Karpas-422 (cell line): Measurements from ENCODE around the gene MED4. TPM values are rescaled to one million over a fixed set of nuclear protein-coding genes. Genes with fewer than 3 reads are reported as not detected.
"Not testable (repeated sequence)": the region's sequence is repeated elsewhere in the genome, so short reads cannot be mapped to it uniquely, and the experiment has no call there.

Experiments
- DNase-seq: peaks from one replicate; pipeline ENCODE4 v3.0.0-alpha.2; 2015
- H2AFZ ChIP-seq: fragments of 200-600 bp; sonication (generic); 2 replicates; pipeline ENCODE4 v1.6.1; 2014; ENCODE audit warnings: antibody characterized with exemption, low read length, mixed read lengths
- H3K27ac ChIP-seq: fragments of 200-600 bp; sonication (generic); 2 replicates; pipeline ENCODE4 v1.5.1; 2014; ENCODE audit warnings: mild to moderate bottlenecking, low read length, moderate library complexity
- H3K27me3 ChIP-seq: fragments of 200-600 bp; sonication (generic); 2 replicates; pipeline ENCODE4 v1.6.1; 2014; ENCODE audit warnings: low read length, mixed read lengths
- H3K36me3 ChIP-seq: fragments of 200-600 bp; sonication (generic); 2 replicates; pipeline ENCODE4 v1.6.1; 2014; ENCODE audit warnings: low read length, mixed read lengths; ENCODE audit not compliant: insufficient read depth
- H3K4me1 ChIP-seq: fragments of 200-600 bp; sonication (generic); 2 replicates; pipeline ENCODE4 v1.6.1; 2014; ENCODE audit warnings: mild to moderate bottlenecking, low read length, mixed read lengths
- H3K4me2 ChIP-seq: fragments of 200-600 bp; sonication (generic); 2 replicates; pipeline ENCODE4 v1.6.1; 2014; ENCODE audit warnings: low read length, low read depth, mild to moderate bottlenecking; ENCODE audit not compliant: poor library complexity, severe bottlenecking
- H3K4me3 ChIP-seq: fragments of 200-600 bp; sonication (generic); 2 replicates; pipeline ENCODE4 v1.5.1; 2014; ENCODE audit warnings: mild to moderate bottlenecking, antibody characterized with exemption, low read length, mixed read lengths
- H3K79me2 ChIP-seq: fragments of 200-600 bp; sonication (generic); 2 replicates; pipeline ENCODE4 v1.6.1; 2014; ENCODE audit warnings: mild to moderate bottlenecking, low read length, mixed read lengths
- H3K9ac ChIP-seq: fragments of 200-600 bp; sonication (generic); 2 replicates; pipeline ENCODE4 v1.6.0; 2014; ENCODE audit warnings: low read length
- H3K9me2 ChIP-seq: fragments of 200-600 bp; sonication (generic), shearing (Covaris generic); replicated peaks from 2 replicates; pipeline ENCODE4 v1.6.0; 2014; ENCODE audit warnings: mild to moderate bottlenecking, low read length, moderate library complexity; ENCODE audit not compliant: insufficient read depth
- H3K9me3 ChIP-seq: fragments of 300-700, 200-600 bp; sonication (generic); 2 replicates; pipeline ENCODE4 v1.6.1; 2014; ENCODE audit warnings: low read length, mixed read lengths
- H4K20me1 ChIP-seq: fragments of 200-600 bp; sonication (generic); 2 replicates; pipeline ENCODE4 v1.6.1; 2014; ENCODE audit warnings: mild to moderate bottlenecking, antibody characterized with exemption, low read length, low read depth; ENCODE audit not compliant: insufficient read depth
- total RNA-seq: library from RNA; depleted of rRNA; stranded (reverse); fragments of >200 nt; shearing (Covaris generic); gene quantifications from 2 replicates; pipeline ENCODE4 v1.2.3, GENCODE V29; 2014; ENCODE audit warnings: low replicate concordance

MED4 gene
- total RNA-seq, 1 experiment from 2014 or later, result 68.3 TPM

DNA sequence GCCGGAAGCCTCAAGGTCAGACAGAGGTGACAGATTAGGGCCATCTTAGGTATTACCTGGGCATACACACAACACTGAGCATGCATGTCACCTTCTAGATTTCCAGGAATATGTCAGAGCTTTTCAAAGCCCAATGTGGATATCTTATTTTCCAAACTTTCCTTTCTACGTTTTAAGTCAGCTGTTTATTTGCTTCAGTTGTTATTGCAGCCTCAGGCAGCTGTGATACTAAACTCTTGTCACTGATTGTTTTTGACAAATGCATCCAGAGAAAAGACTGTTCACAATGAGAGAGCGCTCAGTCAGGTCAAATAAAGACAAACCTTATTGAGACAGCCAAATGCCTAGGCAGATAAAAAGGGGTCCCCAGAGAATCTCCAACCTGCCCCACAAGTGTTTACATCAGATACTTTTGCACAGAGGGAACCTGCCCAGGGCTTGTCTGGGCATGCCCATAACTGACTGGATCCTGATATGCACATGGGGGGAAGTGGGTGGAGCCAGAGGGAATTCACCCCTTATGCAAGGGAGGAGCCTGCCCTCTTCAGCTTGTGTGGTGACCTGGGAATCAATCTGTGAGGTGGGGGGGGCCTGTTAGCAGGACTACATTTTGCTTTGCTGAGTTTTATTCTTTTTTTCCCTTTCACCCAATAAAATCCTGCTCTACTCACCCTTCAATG, 28.5 kb downstream of the MED4 start:
- no peak for DNase-seq
- H3K9me3 ChIP-seq, result peaks cover 14% of the 10 kb centered on the region
- no peak overlapping the region for H3K9ac ChIP-seq
- H3K36me3 ChIP-seq, result peaks cover 52% of the 10 kb centered on the region
- H3K79me2 ChIP-seq, result peaks cover 38% of the 10 kb centered on the region
- no peaks in the 10 kb centered on the region for H3K9me2 ChIP-seq
- H2AFZ ChIP-seq, result no peak overlapping the region
- no peak overlapping the region for H3K4me2 ChIP-seq
- H4K20me1 ChIP-seq, result no peaks in the 10 kb centered on the region
- H3K27ac ChIP-seq, result no peak overlapping the region
- H3K27me3 ChIP-seq, result no peaks in the 10 kb centered on the region
- H3K4me1 ChIP-seq, result peaks cover 5% of the 10 kb centered on the region
- no peak overlapping the region for H3K4me3 ChIP-seq

DNA sequence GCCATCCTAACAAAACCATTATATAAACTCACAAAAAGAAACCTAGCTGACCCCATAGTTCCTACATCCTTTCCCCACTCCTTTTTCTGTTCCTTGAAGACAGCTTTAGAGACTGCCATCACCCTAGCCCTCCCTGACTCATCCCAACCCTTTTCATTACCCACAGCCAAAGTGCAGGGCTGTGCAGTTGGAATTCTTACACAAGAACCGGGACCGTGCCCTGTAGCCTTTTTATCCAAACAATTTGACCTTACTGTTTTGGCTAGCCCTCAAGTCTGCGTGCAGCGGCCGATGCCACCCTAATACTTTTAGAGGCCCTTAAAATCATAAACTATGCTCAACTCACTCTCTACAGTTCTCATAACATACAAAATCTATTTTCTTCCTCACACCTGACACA, 35.0 kb downstream of the MED4 start:
- not testable (repeated sequence) for H3K9me3 ChIP-seq, DNase-seq, H3K9ac ChIP-seq, H3K9me2 ChIP-seq, H3K4me2 ChIP-seq, H3K27me3 ChIP-seq, H3K36me3 ChIP-seq, H2AFZ ChIP-seq, H3K27ac ChIP-seq, H3K4me1 ChIP-seq, H3K4me3 ChIP-seq, H4K20me1 ChIP-seq
- H3K79me2 ChIP-seq, result peaks cover 20% of the 10 kb centered on the region

DNA sequence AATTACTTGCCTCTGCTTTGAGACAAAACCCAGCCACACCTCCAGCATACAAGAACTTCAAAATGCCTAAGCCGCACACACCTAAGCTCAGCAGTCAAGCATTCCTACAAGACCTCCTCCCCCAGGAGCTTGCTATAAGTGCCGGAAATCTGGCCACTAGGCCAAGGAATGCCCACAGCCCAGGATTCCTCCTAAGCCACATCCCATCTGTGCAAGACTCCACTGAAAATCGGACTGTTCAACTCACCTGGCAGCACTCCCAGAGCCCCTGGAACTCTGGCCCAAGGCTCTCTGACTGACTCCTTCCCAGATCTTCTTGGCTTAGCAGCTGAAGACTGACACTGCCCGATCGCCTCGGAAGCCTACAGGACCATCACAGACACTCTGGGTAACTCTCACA, 36.4 kb downstream of the MED4 start:
- not testable (repeated sequence) for H3K9me3 ChIP-seq, H2AFZ ChIP-seq, H4K20me1 ChIP-seq, H3K4me2 ChIP-seq, H3K4me3 ChIP-seq, H3K9ac ChIP-seq, H3K27me3 ChIP-seq, H3K4me1 ChIP-seq, H3K27ac ChIP-seq, H3K36me3 ChIP-seq, H3K79me2 ChIP-seq, H3K9me2 ChIP-seq, DNase-seq

DNA sequence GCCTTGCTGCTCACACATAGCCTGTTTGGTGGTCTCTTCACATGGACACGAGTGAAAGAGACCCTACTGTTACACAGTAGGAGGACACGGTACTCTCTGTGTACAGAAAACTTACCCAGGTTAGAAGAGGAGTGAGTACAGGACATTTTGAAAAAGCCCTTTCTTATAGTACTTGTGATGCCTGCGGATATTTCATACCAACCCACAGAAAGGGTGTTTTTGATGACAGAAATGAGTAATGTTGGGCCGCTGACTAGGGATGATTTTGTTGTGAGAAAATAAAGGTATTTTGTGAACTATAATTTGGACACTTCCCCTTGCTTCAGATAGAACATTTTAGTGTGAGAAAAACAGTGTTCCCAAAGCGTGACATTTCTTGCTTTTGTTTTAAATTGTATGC, 39.2 kb downstream of the MED4 start:
- no peak overlapping the region for H3K27ac ChIP-seq
- H3K4me1 ChIP-seq, result no peaks in the 10 kb centered on the region
- no peak overlapping the region for H3K9ac ChIP-seq
- H3K27me3 ChIP-seq, result no peaks in the 10 kb centered on the region
- no peak for DNase-seq
- H2AFZ ChIP-seq, result no peak overlapping the region
- no peak overlapping the region for H3K4me2 ChIP-seq
- H4K20me1 ChIP-seq, result no peaks in the 10 kb centered on the region
- H3K4me3 ChIP-seq, result no peak overlapping the region
- H3K9me2 ChIP-seq, result no peaks in the 10 kb centered on the region
- H3K9me3 ChIP-seq, result no peaks in the 10 kb centered on the region
- H3K79me2 ChIP-seq, result no peaks in the 10 kb centered on the region
- H3K36me3 ChIP-seq, result peaks cover 23% of the 10 kb centered on the region

DNA sequence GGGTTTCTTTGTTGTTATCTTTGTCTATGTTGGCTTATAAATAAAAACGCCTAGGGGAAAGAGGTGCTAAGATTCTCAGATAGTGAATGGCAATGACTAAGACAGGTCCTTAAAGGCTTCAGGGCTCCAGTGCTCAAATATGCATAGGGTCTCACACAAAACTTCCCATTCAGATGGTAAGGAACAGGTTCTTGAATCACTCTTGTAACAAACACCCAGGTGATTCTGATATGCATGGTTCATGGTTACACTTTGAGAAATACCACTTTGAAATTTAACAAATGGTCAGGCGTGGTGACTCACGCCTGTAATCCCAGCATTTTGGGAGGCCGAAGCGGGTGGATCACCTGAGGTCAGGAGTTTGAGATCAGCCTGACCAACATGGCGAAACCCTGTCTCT, 40.3 kb downstream of the MED4 start:
- Histone ChIP-seq H3K79me2 (no peaks in the 10 kb centered on the region), H3K4me1 (no peaks in the 10 kb centered on the region), H3K4me3 (no peak overlapping the region), H2AFZ (no peak overlapping the region), H3K9me3 (no peaks in the 10 kb centered on the region), H3K9me2 (no peaks in the 10 kb centered on the region), H3K4me2 (no peak overlapping the region), H3K36me3 (peaks cover 28% of the 10 kb centered on the region), H3K27me3 (no peaks in the 10 kb centered on the region), H3K9ac (no peak overlapping the region), H4K20me1 (no peaks in the 10 kb centered on the region), H3K27ac (no peak overlapping the region)
- no peak for DNase-seq

DNA sequence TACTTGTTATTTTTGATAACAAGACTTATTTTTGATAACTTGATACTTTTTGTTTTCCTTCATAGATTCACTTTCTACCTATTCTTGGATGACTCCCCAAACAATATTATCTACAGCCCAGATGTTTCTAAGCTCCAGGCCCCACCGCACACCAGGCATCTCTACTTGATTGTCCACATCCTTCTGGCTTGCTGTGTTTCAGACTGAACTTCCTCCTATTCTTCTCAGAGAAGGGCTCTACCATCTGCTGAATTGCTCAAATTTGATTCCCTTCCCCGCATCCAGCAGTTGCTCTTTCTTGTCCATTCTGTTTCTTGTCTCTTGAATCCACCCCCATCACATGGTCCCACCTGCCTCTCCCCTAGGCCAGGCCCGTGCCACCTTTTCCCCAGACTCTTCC, 44.4 kb downstream of the MED4 start:
- Histone ChIP-seq H2AFZ (no peak overlapping the region), H3K36me3 (peaks cover 41% of the 10 kb centered on the region), H4K20me1 (no peaks in the 10 kb centered on the region), H3K4me3 (no peak overlapping the region), H3K4me1 (no peaks in the 10 kb centered on the region), H3K4me2 (no peak overlapping the region), H3K27me3 (no peaks in the 10 kb centered on the region), H3K9ac (no peak overlapping the region), H3K79me2 (peaks cover 8% of the 10 kb centered on the region), H3K9me2 (no peaks in the 10 kb centered on the region), H3K27ac (no peak overlapping the region), H3K9me3 (no peaks in the 10 kb centered on the region)
- no peak for DNase-seq

DNA sequence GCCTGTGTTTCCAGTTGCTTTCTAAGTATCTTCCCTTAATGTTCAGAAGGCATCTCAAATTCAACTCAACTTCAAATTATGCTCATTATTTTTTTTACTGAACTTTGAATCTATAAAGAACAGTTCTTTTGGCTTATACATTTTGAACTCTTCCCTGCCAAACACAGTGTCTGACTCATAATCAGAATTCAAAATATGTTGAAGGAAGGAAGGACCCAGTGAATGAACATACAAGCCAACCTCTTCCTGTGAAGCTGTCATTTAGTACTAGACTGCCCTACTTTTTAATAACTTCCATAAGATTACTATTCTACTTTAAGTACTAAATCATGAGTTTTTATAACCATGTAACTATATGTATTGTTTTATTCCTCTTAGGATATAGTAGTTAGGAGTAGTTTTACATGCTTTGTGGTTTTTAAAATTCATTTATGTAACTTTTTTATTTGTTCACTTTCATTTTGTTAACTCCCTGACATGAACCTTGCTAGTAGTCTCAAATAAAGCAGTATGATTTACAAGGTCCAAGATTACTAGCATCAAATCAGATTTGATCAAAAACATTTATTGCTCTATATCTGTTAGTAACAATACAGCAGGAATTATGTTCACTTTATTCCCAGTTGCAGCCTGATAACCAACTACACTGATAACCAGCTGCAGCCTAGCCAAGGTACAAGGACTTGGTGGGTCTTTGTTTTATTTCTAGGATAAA, 51.0 kb downstream of the MED4 start:
- no peak overlapping the region for H3K27ac ChIP-seq
- H3K9me2 ChIP-seq, result no peaks in the 10 kb centered on the region
- no peaks in the 10 kb centered on the region for H3K27me3 ChIP-seq
- no peak for DNase-seq
- H3K36me3 ChIP-seq, result peaks cover 57% of the 10 kb centered on the region
- H4K20me1 ChIP-seq, result 0 out of 2 replicates have a peak, but pooled peaks cover 4% of the 10 kb centered on the region
- no peak overlapping the region for H3K4me3 ChIP-seq
- H3K9me3 ChIP-seq, result no peaks in the 10 kb centered on the region
- peaks cover 5% of the 10 kb centered on the region for H3K4me1 ChIP-seq
- H3K79me2 ChIP-seq, result peaks cover 67% of the 10 kb centered on the region
- H2AFZ ChIP-seq, result no peak overlapping the region
- H3K9ac ChIP-seq, result no peak overlapping the region
- H3K4me2 ChIP-seq, result no peak overlapping the region

DNA sequence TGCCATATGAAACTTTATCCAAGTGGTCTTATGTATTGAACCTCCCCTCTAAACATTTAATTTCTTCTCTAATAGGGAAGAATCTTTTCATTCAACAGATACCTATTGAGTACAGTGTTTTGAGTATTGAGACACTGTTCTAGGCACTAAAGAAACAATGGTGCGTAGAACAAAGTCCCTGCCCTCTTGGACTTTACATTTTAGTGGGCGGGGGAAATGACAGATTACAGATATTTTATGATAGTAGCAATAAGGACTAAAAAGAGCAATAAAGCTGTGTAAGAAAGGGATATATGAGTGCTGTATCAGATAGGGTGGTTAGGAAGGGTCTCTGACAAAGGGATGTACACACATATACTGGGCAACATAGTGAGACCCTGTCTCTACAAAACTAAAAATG, 52.0 kb downstream of the MED4 start:
- Histone ChIP-seq H3K9ac (no peak overlapping the region), H3K4me2 (no peak overlapping the region), H3K4me3 (no peak overlapping the region), H3K27me3 (no peaks in the 10 kb centered on the region), H4K20me1 (0 out of 2 replicates have a peak, but pooled peaks cover 4% of the 10 kb centered on the region), H2AFZ (no peak overlapping the region), H3K27ac (no peak overlapping the region), H3K36me3 (peaks cover 53% of the 10 kb centered on the region), H3K9me2 (no peaks in the 10 kb centered on the region), H3K4me1 (peaks cover 11% of the 10 kb centered on the region), H3K79me2 (peaks cover 78% of the 10 kb centered on the region), H3K9me3 (no peaks in the 10 kb centered on the region)
- DNase-seq, result no peak
